Osteocyte (in vitro differentiated cells): ENCODE data around the gene DEPDC7. TPM values are rescaled to one million over a fixed set of nuclear protein-coding genes. Genes with fewer than 3 reads are reported as not detected.

Experiments
- DNase-seq: peaks from one replicate; pipeline ENCODE4 v3.0.0; 2021; ENCODE audit warnings: mixed read lengths; ENCODE audit not compliant: unreplicated experiment; ENCODE audit errors: extremely low spot score
- H3K27ac Mint-ChIP-seq: one replicate; pipeline ENCODE4 v1.8.0; 2021; ENCODE audit warnings: mild to moderate bottlenecking, mixed read lengths; ENCODE audit not compliant: unreplicated experiment
- H3K27me3 Mint-ChIP-seq: one replicate; pipeline ENCODE4 v1.8.0; 2021; ENCODE audit warnings: mixed read lengths; ENCODE audit not compliant: unreplicated experiment
- H3K36me3 Mint-ChIP-seq: one replicate; pipeline ENCODE4 v1.8.0; 2021; ENCODE audit warnings: mixed read lengths; ENCODE audit not compliant: unreplicated experiment
- H3K4me1 Mint-ChIP-seq: one replicate; pipeline ENCODE4 v1.8.0; 2021; ENCODE audit warnings: mixed read lengths; ENCODE audit not compliant: unreplicated experiment
- H3K4me3 Mint-ChIP-seq: one replicate; pipeline ENCODE4 v1.8.0; 2021; ENCODE audit warnings: mild to moderate bottlenecking, moderate library complexity, mixed read lengths; ENCODE audit not compliant: unreplicated experiment
- H3K9me3 Mint-ChIP-seq: one replicate; pipeline ENCODE4 v1.8.0; 2021; ENCODE audit warnings: mixed read lengths; ENCODE audit not compliant: unreplicated experiment
- CTCF ChIP-seq: fragments of 200-600 bp; sonication (generic); IDR thresholded peaks from 2 replicates; pipeline ENCODE4 v1.5.0; 2021; ENCODE audit warnings: antibody characterized with exemption, mild to moderate bottlenecking, moderate library complexity
- total RNA-seq: library from RNA; stranded (reverse); gene quantifications from 2 replicates; pipeline ENCODE4 v1.2.1, GENCODE V29; 2021

The DEPDC7 gene
- total RNA-seq, 1 donor from 2014 or later, result 2.9 TPM

GRCh38 chr11:33068611-33069340 lies 53.1 kb downstream of the DEPDC7 start:
- no peak overlapping the region for H3K27ac Mint-ChIP-seq
- no peak overlapping the region for H3K4me3 Mint-ChIP-seq
- H3K27me3 Mint-ChIP-seq, result no peaks in the 10 kb centered on the region
- TF ChIP-seq CTCF, result no peak
- peak; percentile 73 for DNase-seq
- peaks cover 2% of the 10 kb centered on the region for H3K4me1 Mint-ChIP-seq
- H3K9me3 Mint-ChIP-seq, result no peaks in the 10 kb centered on the region
- peaks cover 44% of the 10 kb centered on the region for H3K36me3 Mint-ChIP-seq

- Mint-ChIP-seq H3K4me1 (no peaks in the 10 kb centered on the region), H3K27ac (no peak overlapping the region), H3K36me3 (peaks cover 54% of the 10 kb centered on the region), H3K27me3 (no peaks in the 10 kb centered on the region), H3K9me3 (no peaks in the 10 kb centered on the region), H3K4me3 (no peak overlapping the region)
- no peak for TF ChIP-seq CTCF
- no peak for DNase-seq
Observed at GRCh38 chr11:33072465-33072864, 56.8 kb downstream of the DEPDC7 start.

Other genes with a start within 250 kb of the DEPDC7 start
- gene CCDC73, start 221.2 kb upstream of the DEPDC7 start, total RNA-seq, result not detected in 2 replicates
- gene PRRG4, start 186.0 kb upstream of the DEPDC7 start, total RNA-seq, result not detected in 2 replicates
- gene QSER1, start 123.1 kb upstream of the DEPDC7 start, total RNA-seq, result 29.2 and 32.4 TPM in 2 replicates
- 24.2 and 26.2 TPM in 2 replicates for gene TCP11L1, start 23.7 kb downstream of the DEPDC7 start, total RNA-seq
- 23.6 and 27.8 TPM in 2 replicates for gene CSTF3, start 145.6 kb downstream of the DEPDC7 start, total RNA-seq
- 78.8 and 80.7 TPM in 2 replicates for gene HIPK3, start 241.5 kb downstream of the DEPDC7 start, total RNA-seq